ENCODE results near the gene SLC41A2. TPM values are rescaled to one million over a fixed set of nuclear protein-coding genes. Genes with fewer than 3 reads are reported as not detected.

Gene SLC41A2
- polyA plus RNA-seq, 1 donor (not counting 4 experiments of a cell fraction or from before 2014, with no cell fraction given) = 1.2 TPM

DNA sequence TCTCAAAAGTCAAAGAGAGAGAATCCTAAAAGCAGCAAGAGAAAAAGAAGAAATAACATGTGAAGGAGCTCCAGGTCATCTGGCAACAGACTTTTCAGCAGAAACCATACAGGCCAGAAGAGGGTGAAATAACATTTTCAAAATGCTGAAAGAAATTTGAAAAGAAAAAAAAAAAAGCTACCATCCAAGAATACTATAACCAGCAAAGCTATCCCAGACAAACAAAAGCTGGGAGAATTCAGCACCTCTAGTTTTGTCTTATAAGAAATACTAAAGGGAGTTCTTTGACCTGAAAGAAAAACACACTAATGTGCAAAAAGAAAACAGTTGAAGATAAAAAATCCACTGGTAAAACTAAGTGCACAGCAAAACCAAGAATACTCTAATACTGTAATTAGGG, 36.8 kb downstream of the SLC41A2 start:
- no peak overlapping the region for H3K4me3 ChIP-seq (ENCODE audit: control insufficient read depth in 2 of 3, extremely low read depth in 1 of 3, insufficient read depth in 2 of 3, low read depth in 1 of 3, low read length in 3 of 3)
- dilution Hi-C loops (cut with MboI; ENCODE audit: extremely low pct_ligation_motif_present, low sequenced_read_pairs) = no loop called here
- no peaks in the 10 kb centered on the region for H3K36me3 ChIP-seq (ENCODE audit: control insufficient read depth in 2 of 2, extremely low read depth in 1 of 2, insufficient read depth in 2 of 2, low read length in 2 of 2)
- H3K27me3 ChIP-seq (ENCODE audit: control insufficient read depth, extremely low read depth, insufficient read depth, low read length) = no peaks in the 10 kb centered on the region
- TF ChIP-seq EZH2 (IDR thresholded peaks at IDR 0.05; ENCODE audit: low read length) (no peak), CTCF (optimal IDR thresholded peaks at IDR 0.05 in 1 of 3, IDR thresholded peaks at IDR 0.05 in 1 of 3, conservative IDR thresholded peaks at IDR 0.05 in 1 of 3; ENCODE audit: extremely low read depth in 1 of 3, insufficient read depth in 2 of 3, low read length in 3 of 3) (no peak)
- FAIRE-seq = no peak
- H3K9me1 ChIP-seq (ENCODE audit: control insufficient read depth, extremely low read depth, insufficient read depth, low read length) = no peaks in the 10 kb centered on the region
- no peaks in the 10 kb centered on the region for H4K20me1 ChIP-seq (ENCODE audit: control insufficient read depth, extremely low read depth, insufficient read depth, low read length)
- no peak for DNase-seq (ENCODE audit: low read depth, low spot score)
- no peak overlapping the region for H3K27ac ChIP-seq (ENCODE audit: control insufficient read depth, insufficient read depth, low read length)
- H3K4me1 ChIP-seq (ENCODE audit: control insufficient read depth, extremely low read depth, insufficient read depth, low read length) = no peaks in the 10 kb centered on the region
- no peak overlapping the region for H3K4me2 ChIP-seq (ENCODE audit: control insufficient read depth, extremely low read depth, insufficient read depth, low read depth, low read length)
- H2AFZ ChIP-seq (ENCODE audit: control insufficient read depth, low read length) = no peak overlapping the region
- H3K9me3 ChIP-seq (ENCODE audit: control insufficient read depth, low read depth, low read length) = no peaks in the 10 kb centered on the region
- no peaks in the 10 kb centered on the region for H3K79me2 ChIP-seq (ENCODE audit: control insufficient read depth, insufficient read depth, low read length)
- H3K9ac ChIP-seq (ENCODE audit: control insufficient read depth, extremely low read depth, insufficient read depth, low read length) = no peak overlapping the region

DNA sequence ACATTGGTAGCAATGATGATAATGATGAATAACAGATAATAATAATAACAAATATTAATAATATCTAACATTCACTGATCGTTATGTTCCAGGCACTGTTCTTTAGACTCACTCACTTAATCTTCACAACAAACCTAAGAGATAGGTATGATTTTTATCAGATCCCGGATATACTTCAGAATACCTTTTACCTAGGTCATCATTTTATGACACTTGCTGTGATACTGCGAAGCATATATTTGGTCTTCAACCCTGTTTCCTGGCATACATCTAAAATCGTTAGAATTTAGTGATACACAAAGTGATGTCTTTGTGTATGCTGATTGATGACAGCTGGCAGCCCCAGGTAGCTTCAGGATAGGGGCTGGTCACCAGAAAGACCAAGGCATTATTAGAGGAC, 46.1 kb downstream of the SLC41A2 start:
- Histone ChIP-seq H3K4me2 (ENCODE audit: control insufficient read depth, extremely low read depth, insufficient read depth, low read depth, low read length) (no peak overlapping the region), H3K9me1 (ENCODE audit: control insufficient read depth, extremely low read depth, insufficient read depth, low read length) (no peaks in the 10 kb centered on the region), H3K27ac (ENCODE audit: control insufficient read depth, insufficient read depth, low read length) (no peak overlapping the region), H3K4me1 (ENCODE audit: control insufficient read depth, extremely low read depth, insufficient read depth, low read length) (peaks cover 6% of the 10 kb centered on the region), H3K9ac (ENCODE audit: control insufficient read depth, extremely low read depth, insufficient read depth, low read length) (no peak overlapping the region), H3K27me3 (ENCODE audit: control insufficient read depth, extremely low read depth, insufficient read depth, low read length) (no peaks in the 10 kb centered on the region), H4K20me1 (ENCODE audit: control insufficient read depth, extremely low read depth, insufficient read depth, low read length) (no peaks in the 10 kb centered on the region), H3K79me2 (ENCODE audit: control insufficient read depth, insufficient read depth, low read length) (no peaks in the 10 kb centered on the region), H3K4me3 (ENCODE audit: control insufficient read depth in 2 of 3, extremely low read depth in 1 of 3, insufficient read depth in 2 of 3, low read depth in 1 of 3, low read length in 3 of 3) (no peak overlapping the region), H3K9me3 (ENCODE audit: control insufficient read depth, low read depth, low read length) (no peaks in the 10 kb centered on the region), H2AFZ (ENCODE audit: control insufficient read depth, low read length) (no peak overlapping the region), H3K36me3 (ENCODE audit: control insufficient read depth in 2 of 2, extremely low read depth in 1 of 2, insufficient read depth in 2 of 2, low read length in 2 of 2) (no peaks in the 10 kb centered on the region)
- FAIRE-seq (no peak), DNase-seq (ENCODE audit: low read depth, low spot score) (no peak)
- dilution Hi-C loops (cut with MboI; ENCODE audit: extremely low pct_ligation_motif_present, low sequenced_read_pairs) = no loop called here
- no peak for TF ChIP-seq EZH2 (IDR thresholded peaks at IDR 0.05; ENCODE audit: low read length)
- no peak for TF ChIP-seq CTCF (optimal IDR thresholded peaks at IDR 0.05 in 1 of 3, IDR thresholded peaks at IDR 0.05 in 1 of 3, conservative IDR thresholded peaks at IDR 0.05 in 1 of 3; ENCODE audit: extremely low read depth in 1 of 3, insufficient read depth in 2 of 3, low read length in 3 of 3)

Measured in keratinocyte (primary cell).